Nucleus accumbens (tissue), 56 donors: ENCODE results near the gene USP24.

Experiments used
- DNase-seq, 56 donors: peaks; one replicate each; lab custom pipeline; 2025; lab: John Stamatoyannopoulos, UW

Gene USP24

DNA sequence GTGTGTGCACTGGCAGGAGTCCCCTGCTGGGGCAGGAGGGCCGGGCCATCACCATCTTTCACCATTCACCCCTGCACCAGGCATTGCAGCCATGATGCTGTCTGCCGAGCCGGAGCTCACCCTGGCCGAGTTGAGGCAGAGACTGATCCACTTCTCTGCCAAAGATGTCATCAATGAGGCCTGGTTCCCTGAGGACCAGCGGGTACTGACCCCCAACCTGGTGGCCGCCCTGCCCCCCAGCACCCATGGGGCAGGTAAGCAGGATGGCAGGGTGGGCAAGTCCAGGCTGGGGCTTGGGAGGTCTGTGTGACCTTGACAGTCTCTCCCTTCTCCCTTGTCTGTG, 157.2 kb downstream of the USP24 start:
- DNase-seq = no peak

- DNase-seq = no peak
These were observed 157.8 kb downstream of the USP24 start for GRCh38 chr1:55057270-55057955.

DNA sequence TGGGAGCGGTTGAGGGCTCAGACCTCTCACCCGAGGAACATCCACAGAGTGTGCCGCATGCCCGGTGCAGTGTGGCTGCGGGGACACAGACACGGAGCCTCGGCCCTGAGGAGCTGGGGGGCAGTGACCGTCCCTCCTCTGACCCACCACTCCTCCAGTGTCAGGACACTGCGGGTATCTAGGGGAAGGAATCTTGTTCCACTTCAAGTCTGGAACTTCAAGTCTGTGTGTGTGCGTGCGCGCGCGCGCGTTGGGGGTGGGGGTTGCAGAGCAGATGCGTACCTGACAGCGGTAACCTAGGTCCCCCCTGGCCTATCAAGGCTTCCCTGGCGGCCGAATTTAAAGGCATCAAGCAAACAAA, 158.6 kb downstream of the USP24 start:
- no peak for DNase-seq

GRCh38 chr1:55055951-55056631, 159.1 kb downstream of the USP24 start:
- no peak for DNase-seq

GRCh38 chr1:55055084-55055882, 159.9 kb downstream of the USP24 start:
- no peak for DNase-seq

DNA sequence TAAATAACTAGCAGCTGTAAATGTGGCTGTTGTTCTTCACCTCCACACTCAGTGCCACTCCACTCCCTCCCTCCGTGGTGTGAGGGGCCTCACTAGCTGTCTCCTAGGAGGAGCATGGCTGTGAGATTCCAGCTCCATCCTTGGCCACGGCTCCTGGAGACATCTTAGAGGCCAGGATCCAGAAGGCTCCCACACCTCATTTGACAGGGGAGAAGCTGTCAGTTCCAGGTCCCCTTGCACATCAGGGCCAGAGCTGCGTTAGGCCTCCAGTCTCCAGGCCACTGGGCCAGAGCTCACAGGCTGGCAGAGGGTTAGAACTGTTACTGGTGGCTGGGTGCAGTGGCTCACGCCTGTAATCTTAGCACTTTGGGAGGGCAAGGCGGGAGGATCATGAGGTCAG, 160.8 kb downstream of the USP24 start:
- DNase-seq = no peak

GRCh38 chr1:55053265-55053954, 161.8 kb downstream of the USP24 start:
- DNase-seq = no peak

GRCh38 chr1:55052221-55053142, 162.7 kb downstream of the USP24 start:
- no peak for DNase-seq

DNA sequence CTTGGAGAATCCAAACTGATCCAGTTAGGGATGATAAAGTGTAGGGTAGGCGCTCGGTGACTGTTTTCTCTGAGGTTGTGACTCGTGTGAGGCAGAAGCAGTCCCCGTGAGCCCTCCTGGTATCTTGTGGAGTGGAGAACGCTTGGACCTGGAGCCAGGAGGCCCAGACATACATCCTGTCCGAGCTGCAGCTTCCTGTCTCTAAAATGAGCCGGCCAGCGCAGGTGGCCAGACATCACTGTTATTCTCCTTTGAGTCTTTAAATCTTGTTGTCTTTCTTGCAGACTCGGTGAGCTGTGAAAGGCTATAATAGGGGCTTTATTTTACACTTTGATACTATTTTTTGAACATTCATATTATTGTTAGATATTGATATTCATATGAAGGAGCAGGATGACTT, 163.5 kb downstream of the USP24 start:
- no peak for DNase-seq

GRCh38 chr1:55051169-55051568, 164.0 kb downstream of the USP24 start:
- DNase-seq = no peak

DNA sequence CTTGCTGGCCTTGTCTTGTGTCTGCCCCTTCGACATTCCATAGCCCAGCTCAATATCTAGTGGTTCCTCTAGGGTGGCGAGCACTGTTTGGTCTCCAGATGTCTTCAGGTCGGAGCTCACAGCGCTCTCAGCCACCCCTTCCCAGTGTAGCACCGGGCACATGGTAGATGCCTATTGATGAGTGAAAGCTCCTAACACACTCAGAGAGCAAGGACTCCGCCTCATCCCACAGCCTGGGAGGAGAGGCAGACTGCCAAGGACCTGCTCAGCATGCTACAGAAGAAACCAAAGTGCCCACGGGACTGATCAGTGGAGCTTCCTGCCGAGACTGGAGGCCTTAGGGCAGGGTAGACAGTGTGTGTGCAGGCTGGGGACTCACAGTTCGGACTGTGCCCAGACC, 164.9 kb downstream of the USP24 start:
- peak in 6 of 56 donors; percentile 3 to 41 (median 26) for DNase-seq

- no peak for DNase-seq
These were observed 165.3 kb downstream of the USP24 start for GRCh38 chr1:55049914-55050278.

GRCh38 chr1:55049271-55049913, 165.8 kb downstream of the USP24 start:
- no peak for DNase-seq

DNA sequence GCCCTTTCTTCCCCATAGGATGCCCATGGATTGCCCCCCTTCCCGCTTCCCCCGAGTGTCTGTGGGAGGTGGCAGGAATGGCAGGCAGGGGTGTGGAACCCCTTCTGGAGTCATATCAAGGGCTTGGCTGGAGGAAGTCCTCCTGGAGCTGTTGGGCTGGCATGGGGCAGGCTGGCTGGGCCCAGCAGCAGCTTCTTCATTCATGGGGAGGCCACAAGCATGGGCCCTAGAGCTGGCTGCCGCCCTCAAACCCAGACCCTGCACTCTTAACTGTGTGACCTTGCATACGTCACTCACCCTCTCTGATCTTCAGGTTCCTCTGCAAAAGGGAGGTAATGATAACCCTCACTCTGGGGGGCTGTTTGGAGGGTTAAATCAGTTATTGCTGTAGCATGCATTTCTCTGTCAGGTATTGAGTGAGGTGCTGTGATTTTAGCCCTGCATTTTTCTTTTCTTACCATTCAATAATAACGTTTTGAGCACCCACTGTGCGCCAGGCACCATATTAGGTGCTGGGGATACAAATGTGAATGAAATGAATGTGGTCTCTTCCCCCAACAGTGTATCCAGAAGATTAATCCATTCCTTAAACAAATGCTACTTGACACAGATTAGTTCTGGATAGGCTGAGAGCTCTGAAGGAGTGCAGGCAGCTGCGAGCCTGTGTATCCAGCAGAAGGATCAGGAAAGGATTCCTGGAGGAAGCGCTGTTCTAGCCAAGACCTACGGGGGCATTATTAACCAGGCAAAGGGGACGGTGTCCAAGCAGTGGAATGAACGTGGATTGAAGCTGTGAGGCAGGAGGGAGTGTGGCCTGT, 166.5 kb downstream of the USP24 start:
- no peak for DNase-seq

GRCh38 chr1:55047611-55048010, 167.6 kb downstream of the USP24 start:
- DNase-seq = no peak

- DNase-seq = no peak
These were observed 168.3 kb downstream of the USP24 start for GRCh38 chr1:55046871-55047270.

DNA sequence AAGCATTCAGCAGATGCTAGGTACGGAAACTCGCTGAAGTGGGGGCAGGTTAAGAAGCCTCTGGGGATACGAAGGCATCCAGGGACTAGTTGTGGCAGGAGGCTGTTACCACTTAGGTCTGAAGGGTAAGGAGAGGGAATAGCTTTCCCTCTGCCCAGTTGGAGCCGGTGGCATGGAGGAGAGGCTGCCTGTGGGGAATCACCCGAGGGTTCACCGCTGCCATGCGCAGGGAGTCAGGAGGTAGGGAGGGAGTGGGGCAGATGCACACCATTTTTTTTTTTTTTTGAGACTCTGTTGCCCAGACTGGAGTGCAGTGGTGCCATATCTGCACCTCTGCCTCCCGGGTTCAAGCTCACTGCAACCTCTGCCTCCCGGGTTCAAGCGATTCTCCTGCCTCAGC, 169.7 kb downstream of the USP24 start:
- no peak for DNase-seq

GRCh38 chr1:55044617-55045397, 170.4 kb downstream of the USP24 start:
- DNase-seq = no peak
